ENCODE data around the gene PRR3. TPM values are rescaled to one million over a fixed set of nuclear protein-coding genes. Genes with fewer than 3 reads are reported as not detected.
A peak's percentile ranks its signal among the peaks of the same experiment; 100 is the strongest.

PRR3 gene
- total RNA-seq, 1 experiment from 2014 or later: 26.2 TPM

DNA sequence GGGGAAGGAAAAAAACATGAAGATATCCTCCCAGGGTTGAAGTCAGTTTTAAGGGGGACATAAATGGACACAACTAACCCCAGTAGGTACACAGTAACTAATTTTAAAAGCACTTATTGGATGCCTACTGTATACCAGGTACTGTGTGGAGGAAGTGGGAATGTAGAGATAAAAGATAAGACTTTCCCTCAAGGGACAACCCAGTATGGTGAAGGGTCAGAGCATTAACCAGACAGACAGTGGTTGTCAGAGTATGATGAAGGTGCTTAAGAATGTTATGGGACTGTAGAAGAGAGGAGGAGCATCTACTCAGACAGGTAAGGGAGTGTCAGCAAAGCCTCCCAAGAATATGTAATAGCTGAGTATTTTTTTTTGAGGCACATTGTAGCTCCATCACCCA lies 15.1 kb downstream of the PRR3 start:
- intact Hi-C loops (cut with micrococcal nuclease): no loop called here
- POLR2A ChIA-PET: interaction anchor here (0.6 to 0.7 kb wide), 2 partner anchors 14 to 31 kb away, joined by 3 read pairs; no protein-coding TSS in a partner anchor

DNA sequence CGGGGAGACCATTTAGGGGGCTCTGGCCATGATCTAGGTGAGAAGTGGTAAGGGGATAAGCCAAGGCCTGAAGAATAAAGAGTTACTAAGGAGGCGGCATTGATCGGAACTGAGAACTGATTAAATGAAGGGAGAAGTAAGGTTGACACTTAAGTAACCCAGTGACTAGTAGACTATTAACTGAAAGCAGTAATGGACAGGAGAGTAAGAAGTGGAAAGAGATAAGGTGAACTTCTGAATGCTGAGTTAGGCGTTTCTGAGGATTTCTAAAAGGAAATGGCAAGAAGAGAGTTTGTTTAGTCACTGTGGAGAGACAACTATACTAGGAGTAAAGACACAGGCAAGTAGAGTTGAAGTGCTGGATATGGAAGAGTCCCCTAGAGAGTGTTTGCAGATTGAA lies 16.0 kb downstream of the PRR3 start:
- H3K27me3 Mint-ChIP-seq (ENCODE audit: insufficient read depth, unreplicated experiment): no peaks in the 10 kb centered on the region
- CTCF ChIA-PET: no interaction called here
- H3K9me3 Mint-ChIP-seq (ENCODE audit: unreplicated experiment): no peaks in the 10 kb centered on the region

More for the DNA sequence above, 15.1 kb downstream of the PRR3 start:
- peak overlapping the region; percentile 92 for H3K4me3 Mint-ChIP-seq (ENCODE audit: unreplicated experiment)
- H3K27me3 Mint-ChIP-seq (ENCODE audit: insufficient read depth, unreplicated experiment): no peaks in the 10 kb centered on the region
- CTCF ChIA-PET: no interaction called here
- H3K4me1 Mint-ChIP-seq (ENCODE audit: insufficient read depth, unreplicated experiment): peaks cover 50% of the 10 kb centered on the region
- peak overlapping the region; percentile 99 for H3K27ac Mint-ChIP-seq (ENCODE audit: low read depth, unreplicated experiment)
- TF ChIP-seq, protein P1, sequence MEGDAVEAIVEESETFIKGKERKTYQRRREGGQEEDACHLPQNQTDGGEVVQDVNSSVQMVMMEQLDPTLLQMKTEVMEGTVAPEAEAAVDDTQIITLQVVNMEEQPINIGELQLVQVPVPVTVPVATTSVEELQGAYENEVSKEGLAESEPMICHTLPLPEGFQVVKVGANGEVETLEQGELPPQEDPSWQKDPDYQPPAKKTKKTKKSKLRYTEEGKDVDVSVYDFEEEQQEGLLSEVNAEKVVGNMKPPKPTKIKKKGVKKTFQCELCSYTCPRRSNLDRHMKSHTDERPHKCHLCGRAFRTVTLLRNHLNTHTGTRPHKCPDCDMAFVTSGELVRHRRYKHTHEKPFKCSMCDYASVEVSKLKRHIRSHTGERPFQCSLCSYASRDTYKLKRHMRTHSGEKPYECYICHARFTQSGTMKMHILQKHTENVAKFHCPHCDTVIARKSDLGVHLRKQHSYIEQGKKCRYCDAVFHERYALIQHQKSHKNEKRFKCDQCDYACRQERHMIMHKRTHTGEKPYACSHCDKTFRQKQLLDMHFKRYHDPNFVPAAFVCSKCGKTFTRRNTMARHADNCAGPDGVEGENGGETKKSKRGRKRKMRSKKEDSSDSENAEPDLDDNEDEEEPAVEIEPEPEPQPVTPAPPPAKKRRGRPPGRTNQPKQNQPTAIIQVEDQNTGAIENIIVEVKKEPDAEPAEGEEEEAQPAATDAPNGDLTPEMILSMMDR (IDR thresholded peaks at IDR 0.05; ENCODE audit: unreplicated experiment): no peak
- H3K9me3 Mint-ChIP-seq (ENCODE audit: unreplicated experiment): no peaks in the 10 kb centered on the region
- H3K36me3 Mint-ChIP-seq (ENCODE audit: insufficient read depth, unreplicated experiment): peaks cover 24% of the 10 kb centered on the region
- DNase-seq (ENCODE audit: unreplicated experiment): no peak
- BruUV-seq (replicated peaks): no TSS peak

DNA sequence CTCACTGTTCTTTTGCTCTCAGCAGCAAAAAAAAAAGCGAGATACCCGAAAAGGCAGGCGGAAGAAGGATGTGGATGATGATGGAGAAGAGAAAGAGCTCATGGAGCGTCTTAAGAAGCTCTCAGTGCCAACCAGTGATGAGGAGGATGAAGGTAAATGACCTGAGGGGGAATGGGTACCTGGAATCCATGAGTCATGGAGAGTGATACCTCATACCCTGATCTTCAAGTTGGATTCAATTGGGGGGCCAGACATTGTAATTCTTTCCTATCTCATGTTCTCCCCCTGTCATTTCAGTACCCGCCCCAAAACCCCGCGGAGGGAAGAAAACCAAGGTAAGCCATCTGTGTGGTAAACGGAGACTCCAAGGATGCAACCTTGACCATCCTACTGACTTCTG lies 21.0 kb downstream of the PRR3 start:
- Mint-ChIP-seq H3K9me3 (ENCODE audit: unreplicated experiment) (no peaks in the 10 kb centered on the region), H3K27me3 (ENCODE audit: insufficient read depth, unreplicated experiment) (no peaks in the 10 kb centered on the region), H3K4me3 (ENCODE audit: unreplicated experiment) (no peak overlapping the region), H3K36me3 (ENCODE audit: insufficient read depth, unreplicated experiment) (peaks cover 73% of the 10 kb centered on the region), H3K4me1 (ENCODE audit: insufficient read depth, unreplicated experiment) (peaks cover 18% of the 10 kb centered on the region), H3K27ac (ENCODE audit: low read depth, unreplicated experiment) (no peak overlapping the region)
- intact Hi-C loops (cut with micrococcal nuclease): no loop called here
- TF ChIP-seq, protein P1 (IDR thresholded peaks at IDR 0.05; ENCODE audit: unreplicated experiment): no peak
- ChIA-PET CTCF (interaction anchor here (1.2 kb wide), 1 partner anchor 153 kb away, joined by 7 read pairs; no protein-coding TSS in a partner anchor), POLR2A (interaction anchor here (1.0 to 1.5 kb wide), 3 partner anchors 9 to 40 kb away, joined by 3 to 9 read pairs (median 3); partner anchors contain the start of gene MRPS18B)
- BruUV-seq (replicated peaks): no TSS peak
- no peak for DNase-seq (ENCODE audit: unreplicated experiment)

More for the DNA sequence above, 16.0 kb downstream of the PRR3 start:
- intact Hi-C loops (cut with micrococcal nuclease): no loop called here
- no peak for DNase-seq (ENCODE audit: unreplicated experiment)
- Mint-ChIP-seq H3K27ac (ENCODE audit: low read depth, unreplicated experiment) (peak overlapping the region; percentile 59), H3K4me3 (ENCODE audit: unreplicated experiment) (peak overlapping the region; percentile 92), H3K4me1 (ENCODE audit: insufficient read depth, unreplicated experiment) (peaks cover 49% of the 10 kb centered on the region), H3K36me3 (ENCODE audit: insufficient read depth, unreplicated experiment) (peaks cover 30% of the 10 kb centered on the region)
- TF ChIP-seq, protein P1 (IDR thresholded peaks at IDR 0.05; ENCODE audit: unreplicated experiment): no peak
- POLR2A ChIA-PET: interaction anchor here (0.8 kb wide), 1 partner anchor 26 kb away, joined by 3 read pairs; no protein-coding TSS in a partner anchor
- BruUV-seq (replicated peaks): no TSS peak

DNA sequence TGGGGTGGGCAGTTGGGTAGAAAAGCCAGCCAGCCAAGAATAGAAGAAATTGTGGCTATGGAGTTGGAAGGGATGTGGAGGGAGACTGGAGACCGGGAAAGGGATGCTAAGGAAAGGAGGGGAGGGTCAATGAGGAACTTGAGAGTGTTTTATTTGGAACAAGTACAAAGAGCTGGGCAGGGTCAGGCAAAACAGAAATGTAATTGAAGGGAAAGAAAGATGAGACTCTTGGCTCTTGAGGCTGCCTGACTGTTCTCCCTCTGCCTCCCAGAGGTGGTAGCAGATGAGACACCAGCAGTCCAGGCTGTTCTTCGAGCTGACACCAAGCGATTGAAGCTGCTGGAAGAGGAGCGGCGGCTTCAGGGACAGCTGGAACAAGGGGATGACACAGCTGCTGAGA lies 26.8 kb downstream of the PRR3 start:
- TF ChIP-seq, protein P1 (IDR thresholded peaks at IDR 0.05; ENCODE audit: unreplicated experiment): no peak
- no peaks in the 10 kb centered on the region for H3K9me3 Mint-ChIP-seq (ENCODE audit: unreplicated experiment)
- intact Hi-C loops (cut with micrococcal nuclease): no loop called here
- peak overlapping the region; percentile 18 for H3K27ac Mint-ChIP-seq (ENCODE audit: low read depth, unreplicated experiment)
- no TSS peak for BruUV-seq (replicated peaks)
- H3K4me1 Mint-ChIP-seq (ENCODE audit: insufficient read depth, unreplicated experiment): no peaks in the 10 kb centered on the region
- H3K36me3 Mint-ChIP-seq (ENCODE audit: insufficient read depth, unreplicated experiment): peaks cover 100% of the 10 kb centered on the region
- DNase-seq (ENCODE audit: unreplicated experiment): no peak
- H3K4me3 Mint-ChIP-seq (ENCODE audit: unreplicated experiment): no peak overlapping the region
- no peaks in the 10 kb centered on the region for H3K27me3 Mint-ChIP-seq (ENCODE audit: insufficient read depth, unreplicated experiment)
- CTCF ChIA-PET: interaction anchor here (0.9 kb wide), 1 partner anchor 11 kb away, joined by 6 read pairs; no protein-coding TSS in a partner anchor
- POLR2A ChIA-PET: interaction anchor here (0.9 to 1.3 kb wide), 2 partner anchors 11 to 13 kb away, joined by 3 to 4 read pairs; no protein-coding TSS in a partner anchor
